T47D (cell line): ENCODE data around the gene ATP6V1C2.

Source experiments
- DNase-seq, 2 experiments: peaks; one replicate each; pipeline versions ENCODE4 v3.0.0 to v3.0.0-alpha.2; 2011 to 2012; ENCODE audit warnings: low read depth in 1 of 2, low spot score in 1 of 2
- JUND ChIP-seq: IDR thresholded peaks from 2 replicates; pipeline ENCODE4 v1.6.1; 2012; ENCODE audit warnings: low read depth
- in situ Hi-C: cut with HindIII; loops from 2 replicates; pipeline ENCODE4 v1.10.0; 2016; ENCODE audit warnings: low sequenced_read_pairs, low pct_unique_long_range_greater_than_20kb

The ATP6V1C2 gene

DNA sequence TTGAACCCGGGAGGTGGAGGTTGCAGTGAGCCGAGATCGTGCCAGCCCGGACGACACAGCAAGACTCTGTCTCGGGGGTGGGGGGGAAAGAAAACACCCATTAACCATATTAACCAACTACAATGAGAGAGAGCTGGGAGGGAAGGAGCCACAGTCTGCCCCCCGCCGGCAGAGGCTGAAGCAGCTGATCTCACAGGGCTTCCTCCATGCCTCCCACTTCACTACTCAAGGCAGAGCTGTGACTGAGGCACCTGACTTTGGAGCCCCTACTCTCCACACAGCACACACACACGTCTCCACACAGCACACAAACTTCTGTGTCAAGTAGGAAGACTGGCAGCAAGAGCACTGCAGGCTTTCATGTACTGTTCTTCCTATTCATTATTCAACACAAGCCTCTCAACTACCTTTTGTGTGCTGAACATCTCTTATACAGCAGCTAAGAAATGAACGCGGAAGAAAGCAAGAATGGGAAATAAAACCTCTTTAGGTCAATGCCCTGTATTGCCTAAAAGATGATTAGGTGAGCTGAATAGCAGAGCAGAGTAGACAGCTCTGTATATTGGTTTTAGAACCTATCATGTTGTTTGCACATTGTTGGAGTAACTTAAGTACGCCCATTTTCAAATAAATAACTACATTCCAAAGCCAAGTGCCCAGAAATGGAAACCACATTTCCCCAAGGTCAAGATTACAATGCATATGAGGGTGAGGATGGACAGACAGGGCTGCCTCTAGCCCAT is 65.0 kb downstream of the ATP6V1C2 start:
- no peak for TF ChIP-seq JUND

DNA sequence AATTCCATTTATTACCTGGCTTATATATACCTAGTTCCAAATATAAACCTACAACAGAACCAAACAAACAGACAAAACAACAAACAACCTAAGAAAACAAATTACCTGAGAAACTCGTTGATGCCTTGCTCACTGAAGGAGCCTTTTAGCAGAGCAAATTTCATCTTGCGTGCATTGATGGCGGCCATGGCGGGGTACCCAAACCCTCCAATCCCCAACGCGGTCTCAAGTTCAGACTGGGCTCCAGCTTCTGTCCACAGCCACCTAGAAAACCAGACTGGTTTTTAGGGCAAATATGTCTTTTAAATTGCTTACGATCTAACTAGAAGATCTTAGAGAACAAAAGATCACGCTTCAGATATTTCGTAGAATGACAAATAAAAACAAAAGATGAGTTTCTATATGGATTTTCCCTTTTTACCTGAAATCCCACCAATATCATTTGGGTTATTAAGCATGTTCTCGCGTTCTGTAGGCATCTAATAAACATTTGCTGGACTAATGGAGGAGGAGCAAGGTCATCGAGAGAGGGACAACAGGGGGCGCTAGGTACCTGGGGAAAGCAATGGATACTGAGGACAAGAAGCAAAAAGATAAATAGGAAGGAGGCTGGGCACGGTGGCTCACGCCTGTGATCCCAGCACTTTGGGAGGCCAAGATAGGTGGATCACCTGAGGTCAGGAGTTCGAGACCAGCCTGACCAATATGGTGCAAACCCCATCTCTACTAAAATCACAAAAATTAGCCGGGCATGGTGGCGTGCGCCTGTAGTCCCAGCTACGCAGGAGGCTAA is 65.9 kb downstream of the ATP6V1C2 start:
- in situ Hi-C loops, result no loop called here
- TF ChIP-seq JUND, result no peak
- DNase-seq, result no peak

More for the DNA sequence above, 65.0 kb downstream of the ATP6V1C2 start:
- DNase-seq, result no peak
- in situ Hi-C loops, result no loop called here

DNA sequence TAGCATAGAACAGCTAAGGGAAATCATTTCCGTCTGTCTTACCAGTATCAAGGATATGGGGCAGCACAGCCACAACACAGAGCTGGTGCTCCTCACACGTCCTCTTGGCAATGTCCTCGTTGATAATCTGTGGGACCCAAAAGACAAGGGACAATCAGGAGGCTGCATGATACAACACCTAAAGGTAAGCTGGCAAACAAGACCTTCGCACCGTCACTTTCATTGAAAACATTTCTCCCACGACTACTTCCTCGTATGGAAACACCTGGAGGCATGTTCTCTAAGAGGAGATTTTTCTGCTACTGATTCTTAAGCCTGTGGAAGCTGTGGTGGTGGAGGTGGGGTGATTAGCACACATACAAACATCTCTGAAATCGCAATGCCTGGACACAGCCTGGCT is 67.4 kb downstream of the ATP6V1C2 start:
- no peak for DNase-seq
- TF ChIP-seq JUND, result no peak
- in situ Hi-C loops, result no loop called here

DNA sequence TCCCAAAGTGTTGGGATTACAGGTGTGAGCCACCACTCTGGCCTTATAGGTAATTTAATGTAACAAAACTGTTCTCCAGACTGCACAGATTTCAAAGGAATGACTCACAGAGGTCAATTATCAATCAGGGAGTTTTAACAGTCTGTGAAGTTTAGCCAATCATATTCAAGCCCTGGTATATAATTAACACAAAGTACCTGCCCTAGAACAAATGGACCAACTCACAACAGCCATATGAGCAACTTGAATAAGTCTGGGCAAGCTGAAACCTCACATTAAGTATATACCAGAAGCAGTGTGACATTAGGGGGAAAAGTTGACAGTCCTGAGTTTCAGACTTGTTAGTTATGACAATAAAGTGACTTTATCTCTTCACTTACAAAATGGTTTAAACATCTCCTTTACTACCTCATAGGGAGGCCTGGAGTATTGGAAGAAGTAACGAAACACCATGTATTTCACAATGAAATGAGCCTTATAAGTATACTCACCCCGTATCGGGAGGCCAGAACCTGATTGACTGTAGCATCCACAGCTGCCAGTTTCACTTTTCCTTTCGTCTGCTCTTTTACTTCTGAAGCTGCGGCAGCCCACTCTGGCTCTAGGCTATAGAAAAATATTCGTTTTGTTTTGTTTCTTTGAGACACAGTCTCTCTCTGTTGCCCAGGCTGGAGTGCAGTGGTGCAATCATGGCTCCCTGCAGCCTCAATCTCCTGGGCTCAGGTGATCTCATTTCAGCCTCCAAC is 69.0 kb downstream of the ATP6V1C2 start:
- in situ Hi-C loops, result no loop called here
- no peak for TF ChIP-seq JUND
- DNase-seq, result no peak

DNA sequence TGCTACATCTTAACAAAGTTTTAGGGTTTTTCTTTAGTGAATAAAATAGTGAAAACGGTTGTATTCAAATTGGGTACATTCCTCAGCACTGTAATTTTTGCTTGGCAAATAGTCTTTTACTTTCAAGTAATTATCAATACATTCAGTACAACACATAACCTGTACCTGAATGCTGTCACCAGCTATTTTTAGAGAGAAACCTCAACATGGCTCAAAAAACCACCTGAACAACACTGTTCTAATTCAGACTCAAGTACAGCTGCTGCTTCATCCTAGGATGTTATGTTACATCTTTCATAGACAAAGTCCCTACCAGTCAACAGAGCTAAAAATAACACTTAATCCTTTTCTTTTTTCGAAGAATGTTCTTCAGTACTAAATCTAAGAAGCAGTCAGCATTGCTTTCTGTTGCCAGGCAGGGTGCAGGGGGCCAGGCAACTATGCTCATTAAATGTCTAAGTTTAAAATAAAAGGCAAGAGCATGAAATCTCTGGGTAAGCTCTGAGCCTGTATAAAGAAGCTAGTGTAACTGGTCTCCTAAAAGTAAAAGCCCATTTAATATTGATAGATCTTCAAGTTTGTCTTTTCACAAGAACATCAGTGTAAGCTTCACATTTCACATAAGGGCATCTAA is 70.7 kb downstream of the ATP6V1C2 start:
- DNase-seq, result no peak
- TF ChIP-seq JUND, result no peak
- in situ Hi-C loops, result no loop called here

GRCh38 chr2:10792660-10793400 is 71.4 kb downstream of the ATP6V1C2 start:
- in situ Hi-C loops, result no loop called here
- no peak for DNase-seq
- no peak for TF ChIP-seq JUND

DNA sequence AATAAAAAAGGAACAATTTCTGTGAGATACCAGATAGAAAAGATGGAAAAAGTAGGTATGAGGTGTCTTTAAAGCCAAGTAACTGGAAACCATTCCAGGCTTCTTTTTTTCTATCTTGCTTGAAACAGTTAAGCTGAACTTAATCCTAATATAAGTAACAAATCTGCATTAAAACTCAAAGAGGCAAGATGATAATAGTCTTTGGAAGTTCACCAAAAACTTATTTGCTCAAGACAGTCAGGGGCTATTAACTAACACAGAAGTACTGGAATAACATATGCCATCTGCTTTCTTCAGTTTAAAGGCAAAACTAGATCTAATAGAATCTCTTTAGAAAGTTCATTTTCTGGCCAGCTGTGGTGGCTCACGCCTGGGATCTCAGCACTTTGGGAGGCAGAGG is 72.4 kb downstream of the ATP6V1C2 start:
- TF ChIP-seq JUND, result no peak
- DNase-seq, result no peak
- in situ Hi-C loops, result no loop called here

DNA sequence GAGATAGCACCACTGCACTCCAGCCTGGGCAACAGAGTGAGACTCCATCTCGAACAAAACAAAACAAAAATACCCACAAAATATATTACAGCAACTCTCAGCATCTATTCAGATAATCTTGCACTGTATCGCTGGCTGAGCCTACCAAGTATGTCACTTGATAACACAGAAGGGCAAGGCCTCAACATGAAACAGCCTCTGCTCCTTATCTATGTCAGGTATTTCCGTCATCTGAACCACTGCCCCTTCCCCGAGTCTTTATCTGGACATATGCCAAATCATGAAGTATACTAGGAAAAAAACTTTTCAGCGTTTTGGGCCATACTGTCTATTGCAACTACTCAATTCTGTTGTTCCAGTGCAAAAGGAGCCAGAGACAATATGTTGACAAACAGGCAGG is 73.4 kb downstream of the ATP6V1C2 start:
- DNase-seq, result no peak
- in situ Hi-C loops, result no loop called here
- no peak for TF ChIP-seq JUND

DNA sequence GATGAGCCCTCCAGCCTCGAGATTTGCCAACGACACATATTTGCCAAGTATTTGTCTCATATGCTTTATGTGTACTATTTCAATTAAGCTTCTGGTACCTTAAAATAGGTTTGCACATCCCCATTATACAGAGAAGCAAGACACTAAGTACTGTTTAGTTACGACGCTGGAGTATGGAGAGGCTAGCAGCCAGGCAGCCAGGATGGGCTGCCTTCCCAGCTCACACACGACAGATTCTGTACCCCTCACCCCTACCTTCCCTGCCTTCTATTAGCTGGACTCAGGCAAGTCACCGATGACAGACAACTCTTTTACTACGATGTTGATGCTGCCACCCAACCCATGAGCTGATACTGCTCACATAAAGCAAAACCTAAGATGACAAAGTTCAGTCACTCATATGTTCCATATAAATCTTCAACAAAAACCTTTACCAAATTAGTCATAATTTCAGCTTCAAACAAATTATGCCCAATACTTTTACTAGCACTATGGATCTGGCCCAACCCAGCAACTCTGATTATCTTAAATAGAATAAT is 74.1 kb downstream of the ATP6V1C2 start:
- TF ChIP-seq JUND, result no peak
- DNase-seq, result no peak
- in situ Hi-C loops, result no loop called here

- no peak for DNase-seq
- in situ Hi-C loops, result no loop called here
- TF ChIP-seq JUND, result no peak
Observed at GRCh38 chr2:10796703-10797102, 75.3 kb downstream of the ATP6V1C2 start.

DNA sequence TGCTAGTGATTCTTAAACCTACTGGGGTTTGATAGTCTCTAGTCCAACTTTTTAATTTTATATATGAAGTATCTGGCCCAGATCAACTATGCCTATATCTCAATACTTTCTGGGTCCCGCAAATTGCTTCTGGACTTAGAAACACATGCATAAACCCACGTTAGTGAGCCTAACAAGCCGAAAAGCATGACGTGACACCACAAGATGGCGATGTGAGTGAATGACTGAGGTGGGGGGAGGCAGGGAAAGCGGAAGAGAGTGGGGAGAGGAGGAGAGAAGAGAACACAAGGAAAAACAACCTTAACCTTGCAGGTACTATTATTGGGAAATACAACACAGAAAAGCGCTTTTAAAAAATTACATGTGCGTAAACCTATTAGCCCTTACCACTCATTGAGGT is 77.4 kb downstream of the ATP6V1C2 start:
- DNase-seq, result no peak
- in situ Hi-C loops, result no loop called here
- TF ChIP-seq JUND, result no peak

DNA sequence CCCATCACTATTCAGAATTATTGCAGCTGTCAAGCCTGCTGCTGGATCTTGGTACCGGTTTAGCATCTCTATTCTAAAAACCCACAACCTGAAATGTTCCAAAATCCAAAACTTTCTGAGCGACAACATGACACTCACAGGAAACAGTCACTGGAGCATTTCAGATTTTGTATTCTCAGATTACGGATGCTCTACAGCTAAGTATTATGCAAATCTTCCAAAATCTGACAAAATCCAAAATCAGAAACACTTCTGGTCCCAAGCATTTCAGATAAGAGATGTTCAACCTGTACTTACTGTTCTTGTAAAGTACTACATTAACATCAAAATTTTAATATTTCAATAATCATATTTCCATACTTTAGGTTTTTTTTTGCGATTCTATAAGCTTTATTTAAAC is 78.7 kb downstream of the ATP6V1C2 start:
- in situ Hi-C loops, result no loop called here
- no peak for DNase-seq
- no peak for TF ChIP-seq JUND
